ENCODE measurements around the gene OR6J1. TPM values are rescaled to one million over a fixed set of nuclear protein-coding genes. Genes with fewer than 3 reads are reported as not detected.

OR6J1 gene
- total and polyA plus RNA-seq, 2 of the 13 experiments (the other 11 are each of a cell fraction or from before 2014, with no cell fraction given), result not detected

- TF ChIP-seq PBX2 (CRISPR knock-in tag; IDR thresholded peaks at IDR 0.05) (no peak), IKZF5 (CRISPR knock-in tag; IDR thresholded peaks at IDR 0.05) (peak; percentile 68), ZNF775 (CRISPR knock-in tag; IDR thresholded peaks at IDR 0.05; ENCODE audit: borderline replicate concordance) (no peak), SMAD9 (CRISPR knock-in tag; IDR thresholded peaks at IDR 0.05) (no peak; the same call in 1 of the 2 replicates), ZNF180 (CRISPR knock-in tag; IDR thresholded peaks at IDR 0.05; ENCODE audit: borderline replicate concordance, low read depth) (no peak), ZNF383 (CRISPR knock-in tag; IDR thresholded peaks at IDR 0.05; ENCODE audit: borderline replicate concordance) (peak; percentile 76; the same call in 1 of the 2 replicates), AGO2 (optimal IDR thresholded peaks at IDR 0.05; ENCODE audit: low read depth, low read length) (peak; percentile 70), ZFP36L2 (CRISPR knock-in tag; IDR thresholded peaks at IDR 0.05) (no peak), PHF8 (CRISPR knock-in tag; IDR thresholded peaks at IDR 0.05) (peak; percentile 89), PITX1 (CRISPR knock-in tag; IDR thresholded peaks at IDR 0.05) (peak; percentile 82), ZNF670 (CRISPR knock-in tag; IDR thresholded peaks at IDR 0.05; ENCODE audit: borderline replicate concordance) (no peak), MED8 (CRISPR knock-in tag; IDR thresholded peaks at IDR 0.05; ENCODE audit: insufficient replicate concordance) (no peak), SKI (IDR thresholded peaks at IDR 0.05; ENCODE audit: partially characterized antibody) (no peak), ZNF138 (CRISPR knock-in tag; IDR thresholded peaks at IDR 0.05; ENCODE audit: low read depth) (peak; percentile 29; the same call in 1 of the 2 replicates), HDAC2 (CRISPR knock-in tag; IDR thresholded peaks at IDR 0.05) (no peak), ZNF354B (CRISPR knock-in tag; IDR thresholded peaks at IDR 0.05) (peak; percentile 94; the same call in 1 of the 2 replicates), ZFY (CRISPR knock-in tag; IDR thresholded peaks at IDR 0.05) (peak; percentile 70), NR2C2 (CRISPR knock-in tag; IDR thresholded peaks at IDR 0.05; ENCODE audit: borderline replicate concordance) (peak; percentile 69), MIXL1 (CRISPR knock-in tag; IDR thresholded peaks at IDR 0.05) (peak; percentile 47), ZSCAN20 (CRISPR knock-in tag; IDR thresholded peaks at IDR 0.05; ENCODE audit: borderline replicate concordance) (no peak; the same call in 1 of the 2 replicates), CCAR2 (optimal IDR thresholded peaks at IDR 0.05; ENCODE audit: low read depth, low read length) (no peak), MTA1 (CRISPR knock-in tag; IDR thresholded peaks at IDR 0.05; ENCODE audit: borderline replicate concordance) (peak; percentile 97; the same call in 1 of the 2 replicates), ZUFSP (CRISPR knock-in tag; IDR thresholded peaks at IDR 0.05; ENCODE audit: borderline replicate concordance) (no peak), MXI1 (IDR thresholded peaks at IDR 0.05; ENCODE audit: borderline replicate concordance, low read depth, low read length) (peak; percentile 81; the same call in 1 of the 3 replicates), ZMYM2 (CRISPR knock-in tag; IDR thresholded peaks at IDR 0.05) (no peak), SCMH1 (CRISPR knock-in tag; IDR thresholded peaks at IDR 0.05; ENCODE audit: borderline replicate concordance) (no peak), TP53 (CRISPR knock-in tag; conservative IDR thresholded peaks at IDR 0.05) (peak; percentile 55; the same call in 1 of the 2 replicates)
These were observed 45.9 kb downstream of the OR6J1 start, which contains the start of gene ABHD4 (continued) for GRCh38 chr14:22598099-22598895.
